HG03159 (cell line): ENCODE results near the gene FGD3.
"Not testable (repeated sequence)": the region's sequence is repeated elsewhere in the genome, so short reads cannot be mapped to it uniquely, and the experiment has no call there.

Source experiments
- ATAC-seq: cut with Tn5 transposase; IDR thresholded peaks from one replicate; pipeline ENCODE4 v1.9.1; 2021; ENCODE audit warnings: mild to moderate bottlenecking, moderate library complexity; ENCODE audit not compliant: unreplicated experiment

The FGD3 gene

GRCh38 chr9:92976431-92976830, 29.1 kb downstream of the FGD3 start:
- no peak for ATAC-seq

- no peak for ATAC-seq
Measured at GRCh38 chr9:92977279-92977678, 30.0 kb downstream of the FGD3 start.

GRCh38 chr9:92978345-92978875, 31.1 kb downstream of the FGD3 start:
- ATAC-seq = no peak

GRCh38 chr9:92979283-92980056, 32.1 kb downstream of the FGD3 start:
- no peak for ATAC-seq

GRCh38 chr9:92980085-92980745, 32.9 kb downstream of the FGD3 start:
- ATAC-seq = no peak

- no peak for ATAC-seq
Measured at GRCh38 chr9:92982130-92982529, 34.8 kb downstream of the FGD3 start.

- ATAC-seq = no peak
Measured at GRCh38 chr9:92983984-92984589, 36.8 kb downstream of the FGD3 start.

- no peak for ATAC-seq
Measured at GRCh38 chr9:92984976-92985375, 37.7 kb downstream of the FGD3 start.

- ATAC-seq = no peak
Measured at GRCh38 chr9:92986176-92987119, 39.1 kb downstream of the FGD3 start.

- no peak for ATAC-seq
Measured at GRCh38 chr9:92988215-92988768, 41.0 kb downstream of the FGD3 start.

- ATAC-seq = no peak
Measured at GRCh38 chr9:92989561-92989960, 42.2 kb downstream of the FGD3 start.

GRCh38 chr9:92990461-92990860, 43.1 kb downstream of the FGD3 start:
- no peak for ATAC-seq

- ATAC-seq = no peak
Measured at GRCh38 chr9:92992549-92992948, 45.2 kb downstream of the FGD3 start.

- not testable (repeated sequence) for ATAC-seq
Measured at GRCh38 chr9:92998871-92999270, 51.5 kb downstream of the FGD3 start.

GRCh38 chr9:93001031-93001430, 53.7 kb downstream of the FGD3 start:
- no peak for ATAC-seq

GRCh38 chr9:93002700-93003099, 55.4 kb downstream of the FGD3 start:
- no peak for ATAC-seq

- no peak for ATAC-seq
Measured at GRCh38 chr9:93003552-93004407, 56.5 kb downstream of the FGD3 start.

- no peak for ATAC-seq
Measured at GRCh38 chr9:93004561-93004960, 57.2 kb downstream of the FGD3 start.

GRCh38 chr9:93005876-93006275, 58.6 kb downstream of the FGD3 start:
- ATAC-seq = no peak
